ENCODE data around the gene GPRIN1.

GPRIN1 gene

DNA sequence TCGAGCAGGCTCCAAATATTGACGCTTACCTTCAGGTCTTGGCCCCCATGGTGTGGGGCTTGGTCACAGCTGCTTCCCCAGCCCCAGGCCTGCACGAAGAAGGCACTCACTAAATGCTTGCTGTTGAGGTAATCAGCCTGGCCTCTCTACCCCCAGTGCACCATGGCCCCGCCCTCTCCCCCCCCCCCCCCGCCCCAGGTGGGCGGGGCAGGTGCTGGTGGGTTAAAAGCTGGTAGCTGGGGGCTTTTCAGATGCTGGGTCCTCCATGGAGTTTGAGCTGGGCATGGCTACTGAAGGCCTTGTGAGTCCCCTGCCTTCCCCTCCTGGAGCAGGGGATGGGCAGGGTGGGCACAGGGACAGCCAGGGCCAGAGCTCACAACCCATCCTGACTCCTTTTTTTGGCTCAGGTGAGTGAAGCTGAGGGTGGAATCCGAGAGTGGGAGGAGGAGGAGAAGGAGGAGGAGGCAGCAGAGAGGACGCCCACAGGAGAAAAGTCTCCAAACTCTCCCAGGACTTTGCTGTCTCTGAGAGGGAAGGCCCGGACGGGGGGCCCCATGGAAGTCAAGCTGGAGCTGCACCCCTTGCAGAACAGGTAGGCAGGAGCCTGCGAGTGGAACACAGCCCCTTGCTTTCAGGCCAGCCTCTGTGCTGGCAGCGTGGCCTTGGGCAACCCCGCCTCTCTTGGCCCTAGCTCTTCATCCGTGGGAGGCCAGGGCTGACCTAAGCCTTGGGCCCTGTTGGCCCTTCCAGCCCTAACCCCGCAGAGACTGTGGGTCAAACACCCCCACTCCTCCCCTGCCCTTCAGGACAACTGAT lies 32.9 kb upstream of the GPRIN1 start:
- DNase-seq: no peak

DNA sequence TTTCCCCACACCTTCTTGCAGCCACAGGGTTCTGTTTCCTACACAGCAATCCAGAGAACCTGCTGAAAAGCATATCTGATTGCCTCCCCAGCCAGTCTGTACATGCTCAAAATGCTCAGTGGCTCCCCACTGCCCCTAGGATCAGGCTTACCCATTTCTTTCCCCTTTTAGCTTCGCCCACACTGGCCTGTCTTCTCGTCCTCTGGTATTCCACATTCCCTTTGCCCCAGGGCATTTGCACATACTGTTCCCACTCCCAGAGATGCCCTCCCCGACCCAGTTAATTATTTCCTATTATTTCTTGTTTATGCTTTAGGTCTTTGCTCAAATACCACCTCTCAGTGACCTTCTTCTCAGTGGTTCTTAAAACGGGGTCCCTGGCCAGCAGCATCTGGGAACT lies 30.7 kb upstream of the GPRIN1 start:
- no peak for DNase-seq

DNA sequence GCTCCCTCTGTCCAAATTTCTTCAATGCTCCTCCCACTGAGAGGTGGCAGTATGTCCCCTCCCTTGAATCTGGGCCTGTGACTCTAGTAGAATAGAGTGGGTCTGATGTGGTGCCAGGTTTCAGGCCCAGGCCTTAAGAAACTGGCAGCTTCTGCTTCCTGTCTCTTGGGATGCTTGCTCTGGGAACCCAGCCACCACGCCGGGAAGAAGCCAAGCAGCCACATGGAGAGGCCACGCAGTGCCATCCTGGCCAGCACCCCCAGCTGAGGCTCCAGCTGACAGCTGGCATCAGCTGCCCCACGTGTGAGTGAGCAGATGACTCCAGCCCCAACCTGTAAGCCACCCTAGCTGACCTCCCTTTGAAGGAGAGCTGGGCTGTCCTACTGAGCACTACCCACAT lies 30.0 kb upstream of the GPRIN1 start:
- DNase-seq: no peak

DNA sequence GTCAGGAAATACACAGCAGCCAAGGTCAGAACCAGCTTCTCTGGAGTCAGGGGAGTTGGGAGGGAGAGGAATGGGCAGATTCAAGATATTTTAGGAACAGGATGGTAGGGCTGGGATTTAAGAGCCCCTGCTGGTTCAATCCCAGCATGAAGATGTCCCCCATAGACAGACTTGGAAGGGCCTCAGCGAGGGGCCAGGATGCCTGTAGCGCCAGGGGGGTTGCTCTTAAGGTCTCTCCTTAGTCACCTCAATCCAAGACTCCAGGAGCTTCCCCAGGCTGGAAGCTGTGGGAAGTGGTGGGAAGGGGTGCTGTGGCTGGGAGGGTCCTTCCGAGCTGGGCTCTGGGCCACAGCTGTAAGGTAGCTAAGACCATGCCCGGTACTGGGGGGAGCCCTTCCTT lies 29.3 kb upstream of the GPRIN1 start:
- DNase-seq: no peak

DNA sequence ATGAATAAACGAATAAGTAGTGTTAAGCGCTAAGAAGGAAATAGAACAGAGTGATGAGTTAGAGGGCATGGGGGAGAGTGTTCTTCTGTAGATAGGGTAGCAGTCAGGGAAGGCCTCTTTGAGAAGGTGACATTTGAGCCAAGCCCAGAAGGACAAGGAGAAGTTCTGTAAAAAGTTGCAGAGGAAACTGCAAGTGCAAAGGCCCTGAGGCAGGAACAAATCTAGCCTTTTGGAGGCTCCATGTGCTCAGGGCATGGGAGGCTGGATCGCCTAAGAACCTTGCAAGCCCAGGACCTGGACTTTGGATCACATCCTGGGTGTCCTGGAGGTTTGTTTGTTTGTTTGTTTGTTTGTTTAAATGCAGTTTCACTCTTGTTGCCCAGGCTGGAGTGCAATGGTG lies 28.5 kb upstream of the GPRIN1 start:
- no peak for DNase-seq

DNA sequence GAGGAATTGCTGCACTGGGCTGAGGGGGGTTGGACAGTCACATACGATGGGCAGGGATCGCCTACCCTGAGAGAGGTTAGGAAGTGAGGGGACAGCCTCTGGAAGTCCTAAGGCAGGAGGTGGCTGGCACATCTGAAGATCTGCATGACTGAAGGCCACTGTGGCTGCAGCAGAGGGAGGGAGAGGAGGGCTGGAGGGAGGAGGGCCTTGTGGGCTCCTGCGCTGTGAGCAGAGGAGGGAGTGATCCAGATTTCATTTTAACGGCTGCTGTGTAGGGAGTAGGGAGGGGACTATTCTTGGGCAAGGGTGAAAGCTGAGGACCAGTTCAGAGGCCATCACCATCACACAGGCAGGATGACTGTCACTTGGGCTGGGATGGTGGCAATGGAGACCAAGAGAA lies 27.6 kb upstream of the GPRIN1 start:
- no peak for DNase-seq

DNA sequence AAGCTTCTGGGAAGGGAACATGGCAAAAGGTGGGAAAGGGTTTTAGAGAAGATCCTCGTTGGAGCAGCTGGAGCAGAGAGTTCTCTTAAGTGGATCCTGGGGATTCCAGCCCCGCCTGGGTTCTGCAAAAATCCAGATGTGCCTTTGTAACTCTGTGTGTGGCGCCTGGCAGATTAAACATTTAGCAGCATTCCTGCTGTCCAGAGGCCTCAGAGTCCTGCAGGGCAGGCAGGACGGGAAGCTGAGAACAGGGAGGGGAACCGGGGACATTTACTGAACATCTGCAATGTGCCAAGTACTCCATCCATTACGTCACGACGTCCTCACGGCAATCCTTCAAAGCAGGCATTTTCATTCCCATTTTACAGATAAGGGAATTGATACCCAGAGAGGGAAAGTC lies 26.5 kb upstream of the GPRIN1 start:
- DNase-seq: no peak

DNA sequence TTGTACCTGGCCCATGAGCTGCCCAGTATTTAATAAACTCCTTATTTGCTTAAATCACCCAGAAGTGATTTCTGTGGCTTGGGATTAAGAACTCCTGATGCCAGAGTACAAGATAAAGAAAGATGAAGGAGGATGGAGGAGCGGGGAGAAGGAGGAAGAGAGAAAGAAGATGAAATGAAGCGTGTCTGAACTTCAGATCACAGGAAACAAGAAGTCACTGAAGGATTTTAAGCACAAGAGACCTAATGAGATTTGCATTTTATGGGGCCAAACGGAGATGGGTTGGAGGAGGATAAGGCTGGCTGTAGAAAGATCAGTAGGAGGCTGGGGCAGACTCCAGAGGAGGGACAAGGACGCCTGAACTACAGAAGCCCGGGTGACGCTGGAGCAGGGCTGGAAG lies 23.6 kb upstream of the GPRIN1 start:
- DNase-seq: no peak

DNA sequence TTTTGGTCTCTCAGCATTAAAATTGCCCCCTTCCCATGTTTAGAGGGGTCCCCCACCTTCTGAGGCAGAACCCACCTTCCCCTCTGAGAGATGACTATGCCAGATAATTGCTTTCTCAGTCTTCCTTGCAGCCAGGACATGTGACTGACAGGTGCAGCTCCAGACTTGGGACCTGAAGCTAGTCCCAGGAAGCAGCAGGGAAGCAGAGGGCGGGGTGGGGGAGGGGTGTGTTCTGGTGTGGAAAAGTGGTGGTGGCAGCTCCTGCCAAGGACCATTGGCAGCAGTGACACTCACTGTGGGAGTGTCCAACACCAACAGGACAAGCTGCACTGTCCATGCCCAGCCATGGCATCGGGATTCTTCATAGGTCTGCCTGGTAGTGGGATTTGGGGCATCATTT lies 22.8 kb upstream of the GPRIN1 start:
- no peak for DNase-seq

DNA sequence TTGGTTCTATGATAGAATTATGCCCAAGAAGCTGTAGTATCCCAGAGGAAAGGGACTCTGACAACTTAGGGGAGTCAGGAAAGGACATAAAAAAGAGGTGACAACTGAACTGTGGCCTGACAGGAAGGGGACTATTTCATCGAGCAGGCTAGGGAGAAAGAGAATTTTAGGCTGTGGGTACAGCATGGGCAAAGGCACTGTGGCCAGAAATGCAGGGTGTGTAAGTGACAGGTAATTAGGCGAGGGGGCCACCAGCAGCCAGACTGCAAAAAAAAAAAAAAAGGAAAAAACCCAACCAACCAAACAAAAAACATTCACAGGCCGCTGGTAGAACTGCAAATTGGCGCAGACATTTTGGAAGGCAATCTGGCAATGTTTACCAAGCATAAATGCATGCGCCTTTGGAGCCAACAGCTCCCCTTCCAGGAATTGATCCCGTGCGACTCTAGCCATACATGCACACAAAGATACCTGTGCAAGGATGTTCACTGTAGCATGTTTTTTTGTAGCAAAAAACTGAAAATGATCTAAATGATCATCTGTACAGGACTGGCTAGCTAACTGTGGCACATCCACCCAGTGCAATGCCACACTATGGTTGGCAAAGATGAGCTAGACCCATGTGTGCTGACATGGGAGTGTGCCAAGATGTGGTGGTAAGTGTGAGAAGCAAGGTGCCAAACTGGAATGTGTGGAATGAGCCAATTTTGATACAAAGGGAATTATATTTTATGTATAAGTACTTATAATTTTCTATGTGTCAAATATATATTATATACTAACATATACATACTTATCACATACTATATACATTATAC lies 21.6 kb upstream of the GPRIN1 start:
- no peak for DNase-seq

DNA sequence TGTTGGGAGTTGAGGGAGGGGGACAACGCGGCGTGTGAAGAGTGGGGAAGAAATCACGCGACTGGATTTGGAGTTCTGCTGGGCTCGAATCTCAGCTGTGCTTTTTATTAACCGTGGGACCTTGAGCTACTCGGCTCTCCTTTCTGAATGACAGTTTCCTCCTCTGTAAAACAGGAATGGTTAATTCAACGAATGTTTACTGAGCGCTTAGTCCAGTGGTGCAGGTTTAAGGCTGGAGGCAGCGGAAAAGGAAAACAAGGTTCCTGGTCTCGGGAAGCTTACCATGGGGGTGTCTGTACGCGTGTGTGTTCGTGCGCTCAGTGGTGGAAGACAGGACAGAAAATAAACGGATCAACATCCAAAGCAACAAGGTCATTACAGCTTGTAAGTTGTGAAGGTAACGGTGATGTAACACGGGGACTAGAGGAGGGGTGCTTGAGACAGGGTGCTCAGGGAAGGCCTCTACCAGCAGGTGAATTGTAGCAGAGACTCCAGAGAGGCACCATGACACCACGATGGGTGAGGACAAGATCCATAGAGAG lies 20.8 kb upstream of the GPRIN1 start:
- no peak for DNase-seq

DNA sequence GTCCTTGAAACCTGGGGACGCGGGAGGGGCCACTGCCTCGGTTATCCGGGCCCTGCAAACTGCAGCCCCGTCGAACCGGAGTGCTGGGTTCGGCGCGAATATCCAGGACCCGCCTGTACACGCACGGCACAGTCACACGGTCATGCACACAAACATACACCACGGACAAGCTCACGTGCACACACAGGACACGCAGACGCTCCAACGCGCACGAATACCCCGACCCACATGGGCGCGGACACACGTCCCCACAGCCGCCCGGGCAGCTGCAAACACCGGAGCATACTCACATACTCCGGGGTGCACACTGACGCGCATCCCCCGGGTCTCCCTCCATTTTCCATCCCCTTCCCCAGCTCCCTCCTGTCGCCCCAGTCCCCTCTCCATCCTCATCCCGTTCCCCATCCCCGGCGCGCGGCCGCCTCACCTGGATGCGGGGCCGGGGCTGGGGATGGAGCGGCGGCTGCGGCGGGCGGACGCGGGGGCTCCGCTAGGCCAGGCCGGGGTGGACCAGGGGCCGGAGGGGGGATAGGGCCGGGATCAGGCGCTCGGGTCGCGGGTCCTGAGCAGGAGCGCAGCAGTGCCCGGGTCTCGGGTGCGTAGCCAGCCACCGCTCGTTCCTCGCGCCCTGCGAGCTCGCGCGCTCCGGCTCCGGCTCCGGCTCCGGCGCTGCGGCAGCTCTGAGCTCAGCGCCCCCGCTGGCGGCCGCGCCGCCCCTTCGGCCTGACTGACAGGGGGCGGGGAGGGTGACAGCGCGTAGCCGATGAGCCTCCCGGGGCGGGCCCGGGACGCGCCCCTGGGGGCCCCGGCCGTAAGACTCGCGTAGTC lies 20.1 kb upstream of the GPRIN1 start, which contains the start of the genes EIF4E1B and SNCB:
TSS of gene EIF4E1B (plus strand) at position 823 of the 828 bp plus-strand sequence. CDS start 12,113 bp downstream, outside the sequence.
TSS of gene SNCB (minus strand) at position 682 of the 828 bp plus-strand sequence. CDS start 880 bp downstream, outside the sequence.
- DNase-seq: peak; percentile 67

DNA sequence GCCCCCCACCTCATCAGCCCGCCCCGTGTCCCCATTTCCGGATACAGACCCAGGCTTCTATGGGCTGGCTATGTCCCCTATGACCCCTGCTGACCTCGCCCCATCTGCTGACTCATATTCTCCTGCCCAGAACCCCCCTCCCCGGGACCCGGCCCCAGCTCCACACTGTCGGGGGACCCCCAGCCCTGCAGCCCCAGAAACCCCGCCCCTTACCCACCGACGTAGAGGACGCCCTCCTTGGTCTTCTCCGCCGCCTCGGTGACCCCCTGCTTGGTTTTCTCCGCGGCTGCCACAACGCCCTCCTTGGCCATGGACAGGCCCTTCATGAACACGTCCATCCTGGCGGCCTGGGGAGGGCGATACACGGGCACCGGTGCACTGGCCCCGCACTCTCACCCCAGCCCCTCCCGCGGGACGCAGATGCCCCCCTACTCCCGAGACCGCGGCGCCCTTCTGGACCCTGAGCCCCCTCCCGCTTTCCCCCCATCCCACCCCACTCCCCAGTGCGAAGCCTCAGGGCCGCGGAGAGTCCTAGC lies 19.4 kb upstream of the GPRIN1 start:
- no peak for DNase-seq

DNA sequence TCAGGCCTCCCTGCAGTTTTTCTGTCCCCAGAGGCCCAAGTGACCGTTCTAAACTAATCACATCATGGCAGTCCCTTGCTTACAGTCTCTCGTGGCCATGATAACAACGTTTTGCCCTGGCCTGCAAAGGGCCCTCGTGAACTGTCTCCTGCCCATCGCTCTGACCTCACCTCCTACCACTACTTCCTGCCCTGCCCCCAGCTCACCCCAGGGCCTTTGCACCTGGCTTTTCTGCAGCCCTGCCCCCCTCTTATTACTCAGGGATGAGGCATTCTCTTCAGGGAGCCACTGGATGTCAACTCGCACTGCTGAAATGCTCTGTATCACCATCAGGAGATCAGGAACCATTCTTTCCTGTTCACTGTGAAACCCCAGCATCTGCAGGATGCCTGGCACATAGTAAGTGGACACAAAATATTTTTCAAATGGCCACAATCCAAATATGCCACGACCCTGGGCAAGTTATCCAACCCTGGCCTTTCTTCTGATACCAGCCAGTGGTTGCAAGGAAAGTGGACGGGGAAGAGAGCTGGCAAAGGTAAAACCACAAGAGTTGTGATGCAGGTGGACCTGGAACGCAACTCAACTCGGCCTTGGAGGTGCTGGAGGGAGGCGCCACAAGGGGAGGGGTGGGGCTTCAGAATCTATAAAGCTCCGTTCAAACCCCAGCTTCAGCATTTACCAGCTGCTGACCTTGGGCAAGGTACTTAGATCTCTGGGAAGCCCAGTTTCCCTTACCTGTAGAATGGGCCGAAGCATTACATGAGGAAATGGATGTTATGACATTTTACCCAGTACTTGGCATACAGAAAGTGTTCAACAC lies 18.7 kb upstream of the GPRIN1 start:
- no peak for DNase-seq

DNA sequence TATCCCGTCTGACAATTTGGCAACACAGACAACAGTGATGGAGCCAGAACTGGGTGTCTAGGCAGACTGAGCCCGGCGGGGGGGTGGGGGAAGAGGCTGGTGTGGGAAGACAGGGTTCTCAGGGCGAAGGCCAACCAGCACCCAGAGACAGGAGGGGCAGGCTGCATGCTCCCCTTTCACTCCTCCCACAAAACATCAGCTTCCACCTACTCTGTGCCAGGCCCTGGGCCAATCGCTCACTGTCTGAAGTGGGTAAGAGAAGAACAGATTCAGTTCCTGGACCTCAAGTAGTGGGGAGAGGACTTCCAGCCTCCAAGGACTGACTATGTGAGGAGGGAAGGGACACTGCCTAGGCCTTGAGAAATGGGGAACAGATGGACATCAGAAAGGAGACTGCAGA lies 17.6 kb upstream of the GPRIN1 start:
- DNase-seq: no peak

DNA sequence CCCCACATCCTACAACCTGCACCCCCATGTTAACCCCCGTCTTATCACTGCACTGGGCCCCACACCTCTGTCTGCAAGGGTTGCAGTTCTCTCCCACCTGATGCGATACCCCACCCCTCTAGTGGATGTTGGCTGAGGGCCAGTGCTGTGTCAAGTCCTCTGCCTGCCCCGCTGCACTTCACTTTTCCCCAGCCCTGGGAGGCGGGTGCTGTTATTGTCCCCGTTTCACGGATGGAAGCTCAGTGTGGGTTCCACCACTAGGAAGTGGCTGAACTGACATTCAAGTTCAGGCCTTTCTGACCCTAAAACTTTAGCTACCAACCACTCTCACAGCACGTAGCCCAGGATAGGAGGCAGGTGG lies 16.9 kb upstream of the GPRIN1 start:
- no peak for DNase-seq

DNA sequence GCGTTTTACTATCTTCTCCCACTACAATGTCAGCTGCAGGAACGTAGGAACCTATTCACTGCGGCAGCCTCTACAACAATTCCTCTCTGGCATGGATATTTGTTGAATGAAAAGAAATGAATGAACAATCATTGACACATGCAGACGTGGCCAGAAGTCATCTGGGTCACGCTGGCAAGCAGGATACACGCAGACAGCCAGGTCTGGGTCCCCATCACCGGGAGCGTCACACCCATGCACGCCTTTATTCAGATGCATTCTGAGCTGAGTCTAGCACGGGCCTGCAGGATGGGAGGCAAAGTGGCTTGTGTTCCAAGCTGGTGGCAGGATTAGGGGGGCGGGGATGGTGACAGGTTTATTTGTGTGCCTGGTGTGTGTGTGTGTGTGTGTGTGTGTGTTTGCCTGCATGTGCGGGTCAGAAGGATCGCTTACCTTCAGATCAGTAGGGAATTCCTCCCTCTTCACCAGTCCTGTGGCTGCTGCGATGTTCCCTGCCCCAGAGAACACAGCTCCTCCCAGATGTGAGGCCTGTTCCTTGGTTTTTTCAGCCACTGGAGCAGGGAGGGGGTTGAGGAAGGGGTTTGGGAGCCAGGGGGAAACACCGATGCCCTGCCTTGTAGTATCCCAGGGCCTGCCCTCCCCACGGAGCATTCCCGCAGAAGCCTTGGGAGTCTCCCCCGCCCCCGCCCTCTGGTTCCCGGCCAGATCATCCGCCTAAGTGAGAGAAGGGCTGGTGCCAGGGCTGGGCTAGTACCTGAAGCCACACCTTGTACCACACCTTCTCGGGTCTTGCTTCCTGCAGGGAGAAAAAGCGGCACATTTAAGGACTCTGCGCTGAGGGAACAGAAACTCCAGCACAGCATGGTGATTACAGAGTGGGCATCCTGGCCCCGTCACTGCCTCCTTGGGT lies 16.3 kb upstream of the GPRIN1 start:
- no peak for DNase-seq

DNA sequence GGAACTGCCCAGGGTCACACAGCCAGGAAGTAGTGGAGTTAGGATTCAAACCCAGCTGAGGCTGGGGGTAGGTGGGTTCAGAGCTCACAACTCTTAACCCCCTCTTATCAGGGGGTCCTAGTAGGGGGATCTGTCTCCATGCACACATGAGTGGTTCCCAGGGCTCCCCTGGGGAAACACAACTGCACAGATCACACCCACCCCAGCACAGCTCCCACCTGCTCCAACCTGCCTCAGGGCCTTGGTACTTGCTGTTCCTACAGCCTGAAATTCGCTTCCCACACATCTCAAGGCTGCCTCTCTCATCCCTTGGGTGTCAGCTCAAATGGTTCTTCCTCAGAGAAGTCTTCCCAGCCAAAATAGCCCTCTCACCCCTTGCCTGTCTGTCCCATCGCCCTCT lies 15.6 kb upstream of the GPRIN1 start:
- no peak for DNase-seq

DNA sequence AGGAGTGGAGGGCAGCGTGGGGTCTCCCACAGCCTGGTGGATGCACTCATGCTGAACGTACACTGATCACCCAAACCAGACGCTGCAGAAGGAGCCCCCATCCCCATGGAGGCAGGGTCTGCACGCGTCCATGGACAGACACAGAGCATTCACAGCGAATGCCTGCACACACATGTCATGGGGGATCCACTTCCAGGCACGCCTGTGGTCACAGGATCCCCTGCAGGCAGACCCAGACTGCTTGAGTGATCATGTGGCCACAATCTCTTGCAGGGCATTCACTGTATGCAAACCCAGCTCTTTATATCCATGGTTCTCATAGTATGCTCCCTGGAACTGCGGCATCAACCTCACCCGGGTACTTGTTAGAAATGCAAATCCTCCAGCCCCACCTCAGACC lies 15.0 kb upstream of the GPRIN1 start:
- DNase-seq: no peak

DNA sequence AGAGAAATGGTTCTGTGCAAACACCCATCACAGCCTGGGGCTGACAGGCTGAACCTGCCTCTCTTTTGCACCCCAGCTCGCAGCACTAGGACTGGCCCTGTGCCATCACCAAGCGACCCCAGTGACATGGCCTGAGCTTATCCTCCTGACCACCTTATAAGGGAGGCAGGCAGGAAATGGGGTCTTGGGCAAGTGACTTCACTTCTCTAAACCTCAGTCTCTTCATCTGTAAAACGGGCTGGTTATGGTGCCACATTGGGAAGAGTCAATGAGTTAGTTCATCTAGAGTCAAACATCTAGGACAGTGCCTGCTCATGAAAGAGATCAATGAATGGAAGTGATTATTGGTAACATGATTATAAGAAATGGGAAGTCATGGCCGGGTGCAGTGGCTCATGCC lies 14.2 kb upstream of the GPRIN1 start:
- no peak for DNase-seq

DNA sequence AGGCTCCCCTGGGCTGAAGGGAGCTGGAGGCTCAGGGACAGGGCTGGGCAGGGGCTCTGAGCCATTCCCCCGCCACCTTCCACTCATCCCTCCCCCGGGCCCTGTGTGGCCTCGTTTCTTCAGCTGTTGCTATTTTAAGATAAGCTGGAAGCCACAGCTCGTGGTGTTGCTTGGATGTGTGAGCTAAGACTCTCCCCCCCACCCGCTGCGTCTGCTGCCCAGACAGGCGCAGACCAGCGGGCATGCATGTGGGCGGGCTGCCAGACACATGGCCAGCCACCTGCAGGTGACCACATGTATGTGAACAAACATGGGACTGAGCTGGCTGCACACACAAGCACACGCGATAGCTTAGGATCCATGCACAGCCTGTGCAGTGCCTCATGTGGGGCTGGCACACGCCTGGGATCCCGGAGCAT lies 11.7 kb upstream of the GPRIN1 start:
- DNase-seq: peak; percentile 54
